HFFc6 (cell line): ENCODE measurements around the gene CLDND2. TPM values are rescaled to one million over a fixed set of nuclear protein-coding genes. Genes with fewer than 3 reads are reported as not detected.

Experiments used
- DNase-seq: peaks from one replicate; pipeline ENCODE4 v3.0.0-alpha.2; 2018
- H3K27ac Mint-ChIP-seq: 2 replicates; pipeline ENCODE4 v1.8.0; 2020; ENCODE audit warnings: mild to moderate bottlenecking, mixed read lengths
- H3K27me3 Mint-ChIP-seq: 2 replicates; pipeline ENCODE4 v1.8.0; 2021; ENCODE audit warnings: mild to moderate bottlenecking, moderate library complexity, mixed read lengths; ENCODE audit not compliant: insufficient read depth
- H3K36me3 Mint-ChIP-seq: 2 replicates; pipeline ENCODE4 v1.8.0; 2021; ENCODE audit warnings: low read depth, mixed read lengths
- H3K4me1 Mint-ChIP-seq: 2 replicates; pipeline ENCODE4 v1.8.0; 2020; ENCODE audit warnings: low read depth, mixed read lengths
- H3K4me3 Mint-ChIP-seq: 2 replicates; pipeline ENCODE4 v1.8.0; 2020; ENCODE audit warnings: mild to moderate bottlenecking, moderate library complexity, mixed read lengths
- H3K9me3 Mint-ChIP-seq: 2 replicates; pipeline ENCODE4 v1.8.0; 2020; ENCODE audit warnings: mild to moderate bottlenecking, mixed read lengths
- total RNA-seq, 6 experiments: library from RNA; stranded (reverse); fragmentation: NEBNext Ultra II Directional; extraction: Animal tissue kit (Norgen Biotek cat#: 25700); gene quantifications; 2 replicates in 1 of 6; 3 replicates in 5 of 6; pipeline ENCODE4 v1.2.3, GENCODE V29; 2021
- TF ChIP-seq, protein P1 (sequence below): fragments of 200-600 bp; sonication (generic); IDR thresholded peaks from 2 replicates; pipeline ENCODE4 v1.5.0; 2021; ENCODE audit warnings: antibody characterized with exemption, mild to moderate bottlenecking

The CLDND2 gene
- total RNA-seq, 6 experiments from 2014 or later: 0.60 to 2.3 (median 0.94) TPM

DNA sequence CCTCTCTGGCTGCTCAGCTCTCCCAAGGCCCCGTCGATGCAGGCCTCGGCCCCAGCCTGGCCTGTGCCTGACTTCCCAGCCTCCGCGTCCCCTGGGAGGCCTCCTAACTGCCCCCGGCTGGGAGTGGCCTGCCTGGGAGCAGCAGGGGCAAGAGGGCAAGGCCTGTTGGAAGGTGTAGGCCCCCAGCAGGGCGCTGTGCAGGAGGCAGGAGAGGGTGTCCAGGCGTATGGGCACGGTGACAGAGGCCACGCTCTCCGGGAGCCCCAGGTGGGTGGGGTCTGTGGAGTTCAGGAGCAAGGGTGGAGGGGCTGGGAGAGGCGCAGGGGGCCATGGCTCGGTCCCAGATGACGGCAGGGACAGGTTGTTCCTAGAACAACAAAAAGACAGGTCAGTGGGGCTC, 20.3 kb upstream of the CLDND2 start:
- no peaks in the 10 kb centered on the region for H3K36me3 Mint-ChIP-seq
- no peak overlapping the region for H3K27ac Mint-ChIP-seq
- no peak for DNase-seq
- peaks cover 6% of the 10 kb centered on the region for H3K4me1 Mint-ChIP-seq
- TF ChIP-seq, protein P1, sequence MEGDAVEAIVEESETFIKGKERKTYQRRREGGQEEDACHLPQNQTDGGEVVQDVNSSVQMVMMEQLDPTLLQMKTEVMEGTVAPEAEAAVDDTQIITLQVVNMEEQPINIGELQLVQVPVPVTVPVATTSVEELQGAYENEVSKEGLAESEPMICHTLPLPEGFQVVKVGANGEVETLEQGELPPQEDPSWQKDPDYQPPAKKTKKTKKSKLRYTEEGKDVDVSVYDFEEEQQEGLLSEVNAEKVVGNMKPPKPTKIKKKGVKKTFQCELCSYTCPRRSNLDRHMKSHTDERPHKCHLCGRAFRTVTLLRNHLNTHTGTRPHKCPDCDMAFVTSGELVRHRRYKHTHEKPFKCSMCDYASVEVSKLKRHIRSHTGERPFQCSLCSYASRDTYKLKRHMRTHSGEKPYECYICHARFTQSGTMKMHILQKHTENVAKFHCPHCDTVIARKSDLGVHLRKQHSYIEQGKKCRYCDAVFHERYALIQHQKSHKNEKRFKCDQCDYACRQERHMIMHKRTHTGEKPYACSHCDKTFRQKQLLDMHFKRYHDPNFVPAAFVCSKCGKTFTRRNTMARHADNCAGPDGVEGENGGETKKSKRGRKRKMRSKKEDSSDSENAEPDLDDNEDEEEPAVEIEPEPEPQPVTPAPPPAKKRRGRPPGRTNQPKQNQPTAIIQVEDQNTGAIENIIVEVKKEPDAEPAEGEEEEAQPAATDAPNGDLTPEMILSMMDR: no peak
- H3K27me3 Mint-ChIP-seq: peaks cover 7% of the 10 kb centered on the region
- no peak overlapping the region for H3K4me3 Mint-ChIP-seq
- no peaks in the 10 kb centered on the region for H3K9me3 Mint-ChIP-seq

- Mint-ChIP-seq H3K27ac (no peak within 1 kb of the TSS), H3K4me1 (no peaks in the 10 kb centered on the region), H3K4me3 (no peak within 1 kb of the TSS), H3K36me3 (no peaks in the 10 kb centered on the region), H3K9me3 (no peaks in the 10 kb centered on the region), H3K27me3 (peaks cover 10% of the 10 kb centered on the region)
- TF ChIP-seq, protein P1: no peak
- DNase-seq: no peak
Measured at GRCh38 chr19:51387924-51388389, 19.2 kb upstream of the CLDND2 start, which contains the start of gene LIM2. Gene LIM2, minus strand, starts transcription at chr19:51387974. Its CDS starts 531 bp downstream, at chr19:51387443.

GRCh38 chr19:51386882-51387520, 18.2 kb upstream of the CLDND2 start:
- H3K9me3 Mint-ChIP-seq: no peaks in the 10 kb centered on the region
- no peak overlapping the region for H3K4me3 Mint-ChIP-seq
- H3K27ac Mint-ChIP-seq: no peak overlapping the region
- DNase-seq: no peak
- no peaks in the 10 kb centered on the region for H3K36me3 Mint-ChIP-seq
- H3K27me3 Mint-ChIP-seq: peaks cover 10% of the 10 kb centered on the region
- TF ChIP-seq, protein P1: no peak
- no peaks in the 10 kb centered on the region for H3K4me1 Mint-ChIP-seq

- no peak overlapping the region for H3K4me3 Mint-ChIP-seq
- H3K9me3 Mint-ChIP-seq: peaks cover 7% of the 10 kb centered on the region; the same call in 1 of the 2 replicates
- no peaks in the 10 kb centered on the region for H3K4me1 Mint-ChIP-seq
- H3K27me3 Mint-ChIP-seq: peaks cover 3% of the 10 kb centered on the region
- TF ChIP-seq, protein P1: no peak
- no peaks in the 10 kb centered on the region for H3K36me3 Mint-ChIP-seq
- DNase-seq: no peak
- H3K27ac Mint-ChIP-seq: no peak overlapping the region
Measured at GRCh38 chr19:51382004-51382403, 13.2 kb upstream of the CLDND2 start.

- Mint-ChIP-seq H3K4me1 (no peaks in the 10 kb centered on the region), H3K36me3 (no peaks in the 10 kb centered on the region), H3K27ac (no peak overlapping the region), H3K9me3 (peaks cover 7% of the 10 kb centered on the region; the same call in 1 of the 2 replicates), H3K27me3 (peaks cover 3% of the 10 kb centered on the region), H3K4me3 (no peak overlapping the region)
- TF ChIP-seq, protein P1: no peak
- DNase-seq: no peak
Measured at GRCh38 chr19:51380379-51380778, 11.6 kb upstream of the CLDND2 start.
